K562 (cell line): Measurements from ENCODE around the gene CCDC187. TPM values are rescaled to one million over a fixed set of nuclear protein-coding genes. Genes with fewer than 3 reads are reported as not detected.

Source experiments
- ATAC-seq: fragments of 200-7000 bp; cut with Tn5 transposase; 3 replicates; pipeline ENCODE4 v1.9.1; 2020; ENCODE audit warnings: moderate library complexity
- BruUV-seq: library from RNA; stranded (reverse); fragments of 400-500 nt; replicated peaks from 2 replicates; lab custom pipeline; 2021; lab: Mats Ljungman, UMichigan
- CTCF ChIA-PET: fragments of 300-600 bp; formaldehyde crosslinking; extraction: SDS; loops from one replicate; lab custom pipeline; 2021; ENCODE audit warnings: low intra/inter-chr PET ratio; lab: Yijun Ruan, JAX
- POLR2A ChIA-PET: fragments of 300-600, 350-650 bp; sonication (Branson Sonifier 250); formaldehyde crosslinking; extraction: SDS; loops from one replicate; lab custom pipeline; 2021; ENCODE audit warnings: antibody characterized with exemption, inconsistent platforms; lab: Yijun Ruan, JAX
- DNase-seq, 4 experiments: peaks; one replicate each; pipeline versions ENCODE4 v3.0.0 to v3.0.0-alpha.2; 2011 to 2018; ENCODE audit warnings: low spot score in 3 of 4, mixed read lengths in 3 of 4; ENCODE audit errors: extremely low read depth in 1 of 4
- FAIRE-seq: peaks from 2 replicates; lab custom pipeline; 2011; peaks lifted over from hg19 to GRCh38; lab: Jason Lieb, UNC
- H2AFZ ChIP-seq: 2 replicates; pipeline ENCODE4 v1.6.0; 2011; ENCODE audit warnings: low read depth, low read length, control low read depth, inconsistent platforms
- H3K27ac ChIP-seq: fragments of 200-600 bp; 3 replicates; pipeline ENCODE4 v1.8.0; 2011; ENCODE audit warnings: low read depth, mild to moderate bottlenecking, control low read depth, inconsistent platforms, low read length, moderate library complexity, mixed read lengths; ENCODE audit errors: extremely low read depth
- H3K27me3 ChIP-seq, 2 experiments: fragments of 300-600 bp in 1 of 2; 2 replicates in 1 of 2; 3 replicates in 1 of 2; pipeline versions ENCODE4 v1.6.0 to v1.8.0; 2011; ENCODE audit warnings: inconsistent platforms in 2 of 2, low read length in 2 of 2, mild to moderate bottlenecking in 1 of 2, mixed read lengths in 1 of 2, moderate library complexity in 1 of 2; ENCODE audit not compliant: control insufficient read depth in 2 of 2, insufficient read depth in 2 of 2
- H3K36me3 ChIP-seq: fragments of 300-600 bp; 3 replicates; pipeline ENCODE4 v1.8.0; 2011; ENCODE audit warnings: mild to moderate bottlenecking, low read length, inconsistent platforms; ENCODE audit not compliant: control insufficient read depth, insufficient read depth
- H3K4me1 ChIP-seq, 2 experiments: fragments of 200-600 bp in 1 of 2; replicated peaks in 1 of 2; 2 replicates in 1 of 2; 3 replicates in 1 of 2; pipeline versions ENCODE4 v1.5.1 to v1.8.0; 2011; ENCODE audit warnings: inconsistent platforms in 2 of 2, low read length in 2 of 2, mild to moderate bottlenecking in 1 of 2, mixed read lengths in 1 of 2, moderate library complexity in 1 of 2; ENCODE audit not compliant: control insufficient read depth in 2 of 2, insufficient read depth in 2 of 2
- H3K4me2 ChIP-seq: 2 replicates; pipeline ENCODE4 v1.6.1; 2011; ENCODE audit warnings: low read length, control low read depth, inconsistent platforms, mixed read lengths; ENCODE audit not compliant: insufficient read depth
- H3K4me3 ChIP-seq: fragments of 200-600 bp; sonication (generic), shearing (Covaris generic); 2 replicates; pipeline ENCODE4 v1.5.1; 2016; ENCODE audit warnings: control low read depth, inconsistent platforms
- H3K79me2 ChIP-seq: fragments of 200-600 bp; 3 replicates; pipeline ENCODE4 v1.8.0; 2011; ENCODE audit warnings: low read length, inconsistent platforms; ENCODE audit not compliant: control insufficient read depth, insufficient read depth
- H3K9ac ChIP-seq, 2 experiments: 2 replicates each; pipeline versions ENCODE4 v1.6.0 to v1.6.1; 2011; ENCODE audit warnings: low read depth in 2 of 2, low read length in 2 of 2, control low read depth in 1 of 2, inconsistent platforms in 1 of 2, mild to moderate bottlenecking in 1 of 2, mixed read lengths in 1 of 2; ENCODE audit not compliant: insufficient read depth in 1 of 2
- H3K9me1 ChIP-seq: one replicate; pipeline ENCODE4 v1.6.0; 2011; ENCODE audit warnings: inconsistent platforms, mild to moderate bottlenecking, low read length, moderate library complexity; ENCODE audit not compliant: control insufficient read depth, insufficient read depth
- H3K9me3 ChIP-seq: replicated peaks from 2 replicates; pipeline ENCODE4 v1.5.1; 2011; ENCODE audit warnings: low read depth, low read length, inconsistent platforms; ENCODE audit not compliant: control insufficient read depth, insufficient read depth
- H4K20me1 ChIP-seq: replicated peaks from 2 replicates; pipeline ENCODE4 v1.6.1; 2011; ENCODE audit warnings: low read length, inconsistent platforms, mixed read lengths; ENCODE audit not compliant: control insufficient read depth, insufficient read depth
- CC2D1A ChIP-seq: fragments of 450-650 bp; IDR thresholded peaks from 2 replicates; pipeline ENCODE4 v1.6.1; 2017; ENCODE audit warnings: mild to moderate bottlenecking
- CHD4 ChIP-seq: fragments of 200-600 bp; sonication (generic); IDR thresholded peaks from 3 replicates; pipeline ENCODE4 v1.6.1; 2012; ENCODE audit warnings: low read depth, mild to moderate bottlenecking, mixed read lengths, low read length, inconsistent platforms; ENCODE audit not compliant: insufficient read depth, insufficient replicate concordance, poor library complexity, severe bottlenecking
- NR2C2 ChIP-seq, 2 experiments: fragments of 200-800 bp in 1 of 2; sonication (Bioruptor generic) in 1 of 2; sonication (generic) in 1 of 2; formaldehyde crosslinking in 1 of 2; IDR thresholded peaks; 2 replicates each; pipeline versions ENCODE4 v1.6.1 to v1.8.0; 2016 to 2022; ENCODE audit warnings: mild to moderate bottlenecking in 1 of 2, missing compliant biosample characterization in 1 of 2, missing genetic modification characterization in 1 of 2, missing genetic modification reagents in 1 of 2
- RB1 ChIP-seq: fragments of 450-650 bp; IDR thresholded peaks from 2 replicates; pipeline ENCODE4 v1.6.1; 2017; ENCODE audit warnings: low read depth, mild to moderate bottlenecking
- SIX5 ChIP-seq, 2 experiments: IDR thresholded peaks; 2 replicates each; pipeline ENCODE4 v1.6.1; 2011; ENCODE audit warnings: low read length in 2 of 2, borderline replicate concordance in 1 of 2, low read depth in 1 of 2, mild to moderate bottlenecking in 1 of 2, moderate library complexity in 1 of 2; ENCODE audit not compliant: insufficient read depth in 1 of 2
- STAG1 ChIP-seq: sonication (generic); formaldehyde crosslinking; IDR thresholded peaks from 2 replicates; pipeline ENCODE4 v1.5.0; 2020; ENCODE audit warnings: missing genetic modification reagents, borderline replicate concordance
- TCFL5 ChIP-seq: fragments of 250-450 bp; sonication (Bioruptor Pico); conservative IDR thresholded peaks from 2 replicates; pipeline ENCODE4 v1.6.1; 2021; ENCODE audit warnings: mild to moderate bottlenecking, moderate library complexity, matching md5 sums
- XRCC5 ChIP-seq: fragments of 200-400 bp; formaldehyde crosslinking; IDR thresholded peaks from 2 replicates; pipeline ENCODE4 v1.6.1; 2017; ENCODE audit warnings: low read depth, mild to moderate bottlenecking, low read length
- ZNF408 ChIP-seq: fragments of 250-450 bp; sonication (Bioruptor Pico); IDR thresholded peaks from 2 replicates; pipeline ENCODE4 v1.4.0; 2020; ENCODE audit warnings: low read depth, mild to moderate bottlenecking, moderate library complexity
- WGBS: fragments of 100-300 bp; shearing (Covaris generic); methylation state at CpG from one replicate; pipeline ENCODE4 v1.1.6; 2016; ENCODE audit warnings: low coverage, mixed read lengths; ENCODE audit not compliant: insufficient coverage; ENCODE audit errors: missing lambda C conversion rate; 5-methylcytosine and 5-hydroxymethylcytosine counted together
- in situ Hi-C: fragments of 300-500 bp; cut with MboI; formaldehyde crosslinking; loops from 4 replicates; pipeline ENCODE4 v1.15.0; 2018; ENCODE audit warnings: inconsistent platforms, mixed read lengths
- intact Hi-C: fragments of 100-400 bp; cut with micrococcal nuclease; formaldehyde crosslinking; loops from 2 replicates; pipeline ENCODE4 v1.14.2; 2022
- polyA plus RNA-seq, 8 experiments: library from polyadenylated mRNA; depleted of rRNA in 4 of 8; stranded (reverse) in 5 of 8; unstranded in 3 of 8; fragments of >200 nt; fragmentation: Nextera tagmentation in 2 of 8; fragmentation: Illumina TruSeq in 1 of 8; extraction: Ambion mirVana in 2 of 8; extraction: Trizol in 1 of 8; gene quantifications; 2 replicates each; pipeline versions ENCODE4 v1.2.1 to v1.2.3, GENCODE V29; 2011 to 2014; ENCODE audit warnings: inconsistent platforms in 1 of 8, missing spikeins in 1 of 8
- total RNA-seq, 7 experiments: library from RNA; depleted of rRNA in 6 of 7; stranded (reverse); fragments of >200 nt in 6 of 7; fragmentation: Illumina TruSeq in 2 of 7; extraction: Trizol in 2 of 7; gene quantifications; 2 replicates each; pipeline versions ENCODE4 v1.2.1 to v1.2.3, GENCODE V29; 2011 to 2021; ENCODE audit warnings: low replicate concordance in 1 of 7
- TF ChIP-seq, protein P1 (sequence below): fragments of 200-800 bp; sonication (Bioruptor generic); IDR thresholded peaks from 2 replicates; pipeline ENCODE4 v1.6.1; 2017; ENCODE audit warnings: missing genetic modification characterization, missing compliant biosample characterization
- TF ChIP-seq, protein P2 (sequence below): fragments of 250-450 bp; sonication (Bioruptor Pico); IDR thresholded peaks from 2 replicates; pipeline ENCODE4 v1.4.0; 2020

Gene CCDC187
- total and polyA plus RNA-seq, 9 of the 15 experiments (the other 6 are each of a cell fraction or from before 2014, with no cell fraction given), result not detected

DNA sequence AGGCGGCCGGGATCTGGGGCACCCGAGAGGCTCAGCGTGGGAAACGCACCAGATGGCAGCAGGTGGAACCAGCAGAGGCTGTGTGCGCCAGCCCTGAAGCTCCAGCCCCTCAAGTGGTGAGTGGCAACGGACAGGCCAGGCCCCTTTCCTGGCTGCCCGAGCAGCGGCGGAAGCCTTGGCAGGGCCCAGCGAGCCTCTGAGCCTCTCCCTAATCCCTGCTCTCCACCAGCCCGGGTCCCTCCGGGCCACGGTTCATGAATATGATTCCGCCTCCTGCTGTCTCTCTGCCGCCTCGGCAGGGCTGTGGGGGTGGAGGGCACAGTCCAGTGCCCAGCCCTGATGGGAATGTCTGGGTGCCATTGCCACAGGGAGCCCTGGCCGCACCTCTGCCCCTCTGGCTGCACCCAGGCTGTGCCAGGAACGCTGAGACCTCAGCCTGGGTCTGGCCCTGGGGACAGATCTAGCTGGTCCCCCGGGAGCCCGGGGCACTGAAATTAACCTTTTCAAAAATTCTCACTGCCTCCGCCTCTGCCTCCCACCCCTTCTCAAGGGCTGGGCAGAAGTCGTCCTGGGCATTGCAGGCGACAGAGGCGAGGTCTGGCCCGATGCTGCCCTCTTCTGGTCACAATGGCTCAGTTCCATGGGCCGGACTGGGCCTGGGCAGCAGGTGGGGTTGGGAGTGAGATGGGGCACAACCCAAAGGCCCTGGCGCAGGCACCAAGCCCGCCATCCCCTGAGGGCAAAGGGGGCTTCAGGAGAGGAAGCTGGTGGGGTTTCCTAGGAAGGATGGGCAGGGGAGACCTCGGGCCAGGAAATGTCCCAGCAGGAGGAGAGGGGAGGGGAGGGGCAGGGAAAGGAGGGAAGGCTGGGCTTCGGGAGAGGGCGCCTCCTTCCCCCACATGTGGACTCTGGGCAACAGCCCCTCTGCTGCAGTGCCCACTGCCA lies 20.3 kb downstream of the CCDC187 start:
- ATAC-seq, result peak; percentile 98
- H3K4me1 ChIP-seq, result peaks cover 0 to 51% of the 10 kb centered on the region in 2 experiments; a peak in 2 of 5 replicates
- WGBS, result 15% methylated on average over 25 of the region's 32 CpGs
- no peak overlapping the region for H3K4me3 ChIP-seq
- ChIA-PET POLR2A (interaction anchor here (1.0 kb wide), 1 partner anchor 15 kb away, joined by 3 read pairs; no protein-coding TSS in a partner anchor), CTCF (interaction anchor here (0.6 to 3.9 kb wide), 7 partner anchors 58 to 354 kb away, joined by 3 to 25 read pairs (median 4); no protein-coding TSS in a partner anchor)
- H2AFZ ChIP-seq, result no peak overlapping the region
- peak; percentile 80 to 84 (median 82) for DNase-seq
- no peaks in the 10 kb centered on the region; the same call in 1 of the 2 replicates for H3K9me3 ChIP-seq
- H3K36me3 ChIP-seq, result no peaks in the 10 kb centered on the region
- peaks cover 30 to 70% of the 10 kb centered on the region in 2 experiments; a peak in 4 of 5 replicates for H3K27me3 ChIP-seq
- H3K4me2 ChIP-seq, result no peak overlapping the region
- H3K27ac ChIP-seq, result no peak overlapping the region
- no peaks in the 10 kb centered on the region for H3K79me2 ChIP-seq
- no peaks in the 10 kb centered on the region for H3K9me1 ChIP-seq
- no peak for FAIRE-seq
- peak overlapping the region in 1 of 2 experiments; percentile 43; a peak in 2 of 4 replicates for H3K9ac ChIP-seq
- in situ Hi-C loops (no loop called here), intact Hi-C loops (loop anchor here (1.0 kb wide), 2 partner anchors 113 to 140 kb away; no protein-coding TSS in a partner anchor)
- peaks cover 13% of the 10 kb centered on the region for H4K20me1 ChIP-seq
- no TSS peak for BruUV-seq
- TF ChIP-seq NR2C2 (CRISPR knock-in tag; IDR thresholded peaks at IDR 0.05) (0 out of 2 replicates have a peak, but pooled peaks have one; percentile 41), NR2C2 (tag; IDR thresholded peaks at IDR 0.05) (no peak), CHD4 (no peak), SIX5 (IDR thresholded peaks at IDR 0.05; ENCODE audit: borderline replicate concordance in 1 of 2, insufficient read depth in 1 of 2, low read depth in 1 of 2, low read length in 2 of 2) (no peak), TCFL5 (CRISPR knock-in tag) (no peak), RB1 (peak; percentile 38; the same call in 1 of the 2 replicates), STAG1 (CRISPR knock-in tag) (peak; percentile 92), XRCC5 (peak; percentile 75), CC2D1A (0 out of 2 replicates have a peak, but pooled peaks have one; percentile 71), ZNF408 (CRISPR knock-in tag) (no peak)
- TF ChIP-seq, protein P1, sequence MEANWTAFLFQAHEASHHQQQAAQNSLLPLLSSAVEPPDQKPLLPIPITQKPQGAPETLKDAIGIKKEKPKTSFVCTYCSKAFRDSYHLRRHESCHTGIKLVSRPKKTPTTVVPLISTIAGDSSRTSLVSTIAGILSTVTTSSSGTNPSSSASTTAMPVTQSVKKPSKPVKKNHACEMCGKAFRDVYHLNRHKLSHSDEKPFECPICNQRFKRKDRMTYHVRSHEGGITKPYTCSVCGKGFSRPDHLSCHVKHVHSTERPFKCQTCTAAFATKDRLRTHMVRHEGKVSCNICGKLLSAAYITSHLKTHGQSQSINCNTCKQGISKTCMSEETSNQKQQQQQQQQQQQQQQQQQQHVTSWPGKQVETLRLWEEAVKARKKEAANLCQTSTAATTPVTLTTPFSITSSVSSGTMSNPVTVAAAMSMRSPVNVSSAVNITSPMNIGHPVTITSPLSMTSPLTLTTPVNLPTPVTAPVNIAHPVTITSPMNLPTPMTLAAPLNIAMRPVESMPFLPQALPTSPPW (CRISPR knock-in tag), result peak; percentile 43; the same call in 1 of the 2 replicates
- TF ChIP-seq, protein P2, sequence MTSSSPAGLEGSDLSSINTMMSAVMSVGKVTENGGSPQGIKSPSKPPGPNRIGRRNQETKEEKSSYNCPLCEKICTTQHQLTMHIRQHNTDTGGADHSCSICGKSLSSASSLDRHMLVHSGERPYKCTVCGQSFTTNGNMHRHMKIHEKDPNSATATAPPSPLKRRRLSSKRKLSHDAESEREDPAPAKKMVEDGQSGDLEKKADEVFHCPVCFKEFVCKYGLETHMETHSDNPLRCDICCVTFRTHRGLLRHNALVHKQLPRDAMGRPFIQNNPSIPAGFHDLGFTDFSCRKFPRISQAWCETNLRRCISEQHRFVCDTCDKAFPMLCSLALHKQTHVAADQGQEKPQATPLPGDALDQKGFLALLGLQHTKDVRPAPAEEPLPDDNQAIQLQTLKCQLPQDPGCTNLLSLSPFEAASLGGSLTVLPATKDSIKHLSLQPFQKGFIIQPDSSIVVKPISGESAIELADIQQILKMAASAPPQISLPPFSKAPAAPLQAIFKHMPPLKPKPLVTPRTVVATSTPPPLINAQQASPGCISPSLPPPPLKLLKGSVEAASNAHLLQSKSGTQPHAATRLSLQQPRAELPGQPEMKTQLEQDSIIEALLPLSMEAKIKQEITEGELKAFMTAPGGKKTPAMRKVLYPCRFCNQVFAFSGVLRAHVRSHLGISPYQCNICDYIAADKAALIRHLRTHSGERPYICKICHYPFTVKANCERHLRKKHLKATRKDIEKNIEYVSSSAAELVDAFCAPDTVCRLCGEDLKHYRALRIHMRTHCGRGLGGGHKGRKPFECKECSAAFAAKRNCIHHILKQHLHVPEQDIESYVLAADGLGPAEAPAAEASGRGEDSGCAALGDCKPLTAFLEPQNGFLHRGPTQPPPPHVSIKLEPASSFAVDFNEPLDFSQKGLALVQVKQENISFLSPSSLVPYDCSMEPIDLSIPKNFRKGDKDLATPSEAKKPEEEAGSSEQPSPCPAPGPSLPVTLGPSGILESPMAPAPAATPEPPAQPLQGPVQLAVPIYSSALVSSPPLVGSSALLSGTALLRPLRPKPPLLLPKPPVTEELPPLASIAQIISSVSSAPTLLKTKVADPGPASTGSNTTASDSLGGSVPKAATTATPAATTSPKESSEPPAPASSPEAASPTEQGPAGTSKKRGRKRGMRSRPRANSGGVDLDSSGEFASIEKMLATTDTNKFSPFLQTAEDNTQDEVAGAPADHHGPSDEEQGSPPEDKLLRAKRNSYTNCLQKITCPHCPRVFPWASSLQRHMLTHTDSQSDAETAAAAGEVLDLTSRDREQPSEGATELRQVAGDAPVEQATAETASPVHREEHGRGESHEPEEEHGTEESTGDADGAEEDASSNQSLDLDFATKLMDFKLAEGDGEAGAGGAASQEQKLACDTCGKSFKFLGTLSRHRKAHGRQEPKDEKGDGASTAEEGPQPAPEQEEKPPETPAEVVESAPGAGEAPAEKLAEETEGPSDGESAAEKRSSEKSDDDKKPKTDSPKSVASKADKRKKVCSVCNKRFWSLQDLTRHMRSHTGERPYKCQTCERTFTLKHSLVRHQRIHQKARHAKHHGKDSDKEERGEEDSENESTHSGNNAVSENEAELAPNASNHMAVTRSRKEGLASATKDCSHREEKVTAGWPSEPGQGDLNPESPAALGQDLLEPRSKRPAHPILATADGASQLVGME (CRISPR knock-in tag), result 0 out of 2 replicates have a peak, but pooled peaks have one; percentile 33
